NCI-H2107 (cell line): ENCODE measurements around the gene COL5A2.

Source experiments
- DNase-seq: peaks from one replicate; lab custom pipeline; 2025; lab: John Stamatoyannopoulos, UW

Gene COL5A2

DNA sequence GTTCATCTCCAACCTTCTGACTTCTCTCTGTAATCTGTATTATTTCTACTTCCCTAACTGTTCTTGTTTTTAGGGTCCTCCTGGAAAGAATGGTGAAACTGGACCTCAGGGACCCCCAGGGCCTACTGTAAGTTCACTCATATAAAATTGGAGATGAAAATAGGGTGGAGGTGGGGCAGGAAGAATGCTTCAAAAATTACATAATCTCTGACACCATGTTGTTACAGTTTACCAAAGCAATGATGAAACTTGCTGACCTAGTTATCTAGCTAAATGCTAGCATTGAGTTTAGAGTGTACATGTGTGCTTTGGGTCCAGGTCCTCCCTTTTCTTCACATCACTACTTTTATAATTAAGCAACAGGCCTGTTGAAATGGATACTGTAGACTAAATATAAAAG lies 182.3 kb downstream of the COL5A2 start:
- DNase-seq, result no peak

DNA sequence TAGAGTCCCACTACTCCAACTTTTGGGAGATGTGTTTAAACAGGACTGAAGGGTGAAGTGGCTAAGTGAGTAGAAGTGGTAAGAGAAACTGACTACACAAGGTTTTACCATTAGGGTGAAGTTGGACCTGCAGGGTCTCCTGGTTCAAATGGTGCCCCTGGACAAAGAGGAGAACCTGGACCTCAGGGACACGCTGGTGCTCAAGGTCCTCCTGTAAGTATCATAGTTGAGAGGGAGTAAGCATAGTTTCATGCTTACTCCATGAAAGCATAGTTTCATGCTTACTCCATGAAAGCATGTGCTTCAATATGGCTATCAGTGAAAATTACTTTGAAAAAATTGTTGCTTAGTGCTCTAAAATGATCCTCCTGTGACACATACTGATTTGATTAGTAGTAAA lies 186.3 kb downstream of the COL5A2 start:
- no peak for DNase-seq

DNA sequence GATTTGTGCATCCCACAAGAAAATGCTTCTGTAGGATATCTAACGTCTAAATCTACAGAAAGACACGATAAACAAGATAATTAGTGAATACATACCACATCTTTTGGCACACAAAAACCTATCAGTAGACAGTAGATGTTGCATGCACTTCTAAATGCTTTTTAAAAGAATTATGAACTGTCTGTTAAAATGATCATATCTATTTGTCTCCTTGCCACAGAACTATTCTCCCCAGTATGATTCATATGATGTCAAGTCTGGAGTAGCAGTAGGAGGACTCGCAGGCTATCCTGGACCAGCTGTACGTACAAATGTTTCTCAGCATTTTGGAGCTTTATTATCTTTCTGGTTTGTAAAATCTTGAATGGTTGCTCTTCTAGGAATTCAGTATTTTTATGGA lies 192.7 kb downstream of the COL5A2 start:
- DNase-seq, result no peak

DNA sequence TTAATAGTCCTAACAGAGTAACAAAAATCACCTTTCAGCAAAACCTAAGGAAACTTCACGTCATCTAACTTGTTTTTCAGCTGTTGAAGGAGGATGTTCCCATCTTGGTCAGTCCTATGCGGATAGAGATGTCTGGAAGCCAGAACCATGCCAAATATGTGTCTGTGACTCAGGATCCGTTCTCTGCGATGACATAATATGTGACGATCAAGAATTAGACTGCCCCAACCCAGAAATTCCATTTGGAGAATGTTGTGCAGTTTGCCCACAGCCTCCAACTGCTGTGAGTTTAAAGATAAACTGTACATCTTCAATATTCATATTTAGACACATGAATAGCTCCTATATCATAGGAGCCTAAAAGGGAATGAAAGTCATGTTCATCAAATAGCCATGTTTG lies 194.9 kb downstream of the COL5A2 start:
- no peak for DNase-seq

DNA sequence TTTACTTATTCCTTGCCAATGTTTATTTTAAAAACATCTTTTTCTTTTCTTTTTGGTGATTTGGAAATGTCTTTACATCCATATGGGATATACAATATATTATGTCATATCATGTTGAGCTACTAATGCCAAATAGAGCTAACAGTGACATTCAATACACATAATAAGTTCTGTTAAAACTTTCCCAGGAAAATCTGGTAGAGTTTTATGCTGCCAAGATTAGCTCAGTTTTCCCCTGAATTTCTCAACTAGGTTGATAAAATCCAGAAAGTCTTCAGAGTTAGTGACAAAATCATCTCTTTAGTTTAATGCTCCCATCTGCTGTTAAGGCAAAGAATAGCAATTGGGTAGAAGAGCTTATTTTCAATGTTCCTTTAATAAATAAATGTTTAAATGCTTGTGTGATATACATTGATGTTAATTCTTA lies 195.5 kb downstream of the COL5A2 start:
- DNase-seq, result no peak

DNA sequence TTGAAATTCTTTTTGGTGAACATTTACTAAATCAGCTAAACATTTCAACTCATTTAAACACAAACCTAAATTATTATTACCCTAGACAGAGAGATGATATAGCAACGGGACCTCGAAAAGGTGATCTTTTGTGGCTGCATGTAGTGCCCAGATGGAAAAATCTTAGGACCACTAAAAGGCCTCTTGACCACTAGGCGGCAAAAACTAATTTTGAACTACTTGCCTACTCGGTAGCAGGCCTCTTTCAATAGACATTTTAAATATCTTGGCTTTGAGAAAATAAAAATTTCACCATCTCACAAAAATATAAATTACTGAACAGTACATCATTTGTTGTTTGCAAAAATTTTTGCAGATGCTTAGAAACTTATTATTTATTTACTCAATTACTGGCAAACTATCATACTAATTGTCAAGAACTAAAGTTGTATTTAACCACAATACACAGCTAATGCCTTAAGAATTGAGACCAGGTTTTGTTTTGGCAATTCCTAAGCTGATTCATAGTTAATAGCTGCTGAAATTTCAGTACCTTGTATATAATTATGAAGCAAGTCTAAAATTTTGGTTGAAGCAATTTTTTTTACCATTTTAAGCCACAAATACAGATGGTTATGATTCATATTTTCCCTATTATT lies 196.0 kb downstream of the COL5A2 start:
- DNase-seq, result no peak
